ENCODE measurements around the gene PLPP6. TPM values are rescaled to one million over a fixed set of nuclear protein-coding genes. Genes with fewer than 3 reads are reported as not detected.

The PLPP6 gene
- total and polyA plus RNA-seq, 2 donors (not counting 3 experiments of a cell fraction or from before 2014, with no cell fraction given) = 6.3 to 6.4 TPM

GRCh38 chr9:4615778-4616177 is 46.3 kb upstream of the PLPP6 start:
- TF ChIP-seq JUN (IDR thresholded peaks at IDR 0.05; ENCODE audit: borderline replicate concordance, insufficient read depth, insufficient read length, low read depth) (no peak), MAX (IDR thresholded peaks at IDR 0.05; ENCODE audit: insufficient read depth, insufficient read length) (no peak), MYC (IDR thresholded peaks at IDR 0.05; ENCODE audit: low read depth, low read length) (no peak), CTCF (IDR thresholded peaks at IDR 0.05; ENCODE audit: extremely low read depth in 1 of 2, insufficient read depth in 1 of 2, low read depth in 1 of 2, low read length in 2 of 2) (no peak), FOS (IDR thresholded peaks at IDR 0.05; ENCODE audit: borderline replicate concordance, insufficient read depth, low read length) (no peak), POLR2A (IDR thresholded peaks at IDR 0.05; ENCODE audit: low read depth, low read length) (no peak)
- no peaks in the 10 kb centered on the region for H3K9me1 ChIP-seq (replicated peaks; ENCODE audit: control insufficient read depth, extremely low read depth, insufficient read depth, low read length)
- intact Hi-C loops (cut with micrococcal nuclease) = no loop called here
- peaks cover 0 to 1% of the 10 kb centered on the region in 2 experiments for H3K27me3 ChIP-seq (ENCODE audit: control insufficient read depth in 2 of 2, insufficient read depth in 2 of 2, low read length in 2 of 2)
- dilution Hi-C loops (cut with MboI; ENCODE audit: extremely low pct_ligation_motif_present, low sequenced_read_pairs) = no loop called here
- no peaks in the 10 kb centered on the region for H3K36me3 ChIP-seq (ENCODE audit: control insufficient read depth in 2 of 2, extremely low read depth in 1 of 2, insufficient read depth in 2 of 2, low read length in 2 of 2)
- H3K79me2 ChIP-seq (ENCODE audit: control insufficient read depth, insufficient read depth, low read length) = no peaks in the 10 kb centered on the region
- H4K20me1 ChIP-seq (replicated peaks; ENCODE audit: control insufficient read depth, extremely low read depth, insufficient read depth, low read length) = no peaks in the 10 kb centered on the region
- H3K4me2 ChIP-seq (ENCODE audit: insufficient read depth, low read length) = no peak overlapping the region
- H3K4me1 ChIP-seq (ENCODE audit: control insufficient read depth, extremely low read depth, insufficient read depth, low read length) = peaks cover 4% of the 10 kb centered on the region
- no peak for FAIRE-seq
- H3K9ac ChIP-seq (replicated peaks; ENCODE audit: extremely low read depth, insufficient read depth, low read length) = no peak overlapping the region
- no peak for DNase-seq (ENCODE audit: low read depth, low spot score)
- no TSS peak for BruUV-seq (replicated peaks)
- no peak overlapping the region for H3K27ac ChIP-seq (ENCODE audit: insufficient read depth, low read depth, low read length)
- H3K4me3 ChIP-seq (replicated peaks in 1 of 3; ENCODE audit: insufficient read depth in 1 of 3, low read depth in 1 of 3, low read length in 3 of 3) = no peak overlapping the region
- H3K9me3 ChIP-seq (replicated peaks; ENCODE audit: control insufficient read depth, insufficient read depth, low read length) = no peaks in the 10 kb centered on the region
- ChIA-PET POLR2A (no interaction called here), CTCF (no interaction called here)
- H2AFZ ChIP-seq (ENCODE audit: low read depth, low read length) = no peak overlapping the region

GRCh38 chr9:4617752-4618151 is 44.3 kb upstream of the PLPP6 start:
- BruUV-seq (replicated peaks) = no TSS peak

More at GRCh38 chr9:4617752-4618151, 44.3 kb upstream of the PLPP6 start:
- H2AFZ ChIP-seq (ENCODE audit: low read depth, low read length) = no peak overlapping the region
- peaks cover 4% of the 10 kb centered on the region for H3K4me1 ChIP-seq (ENCODE audit: control insufficient read depth, extremely low read depth, insufficient read depth, low read length)
- ChIA-PET POLR2A (no interaction called here), CTCF (interaction anchor here (0.8 kb wide), 2 partner anchors 13 to 27 kb away, joined by 3 read pairs; no protein-coding TSS in a partner anchor)
- H3K36me3 ChIP-seq (ENCODE audit: control insufficient read depth in 2 of 2, extremely low read depth in 1 of 2, insufficient read depth in 2 of 2, low read length in 2 of 2) = no peaks in the 10 kb centered on the region
- FAIRE-seq = no peak
- peak; percentile 5 for DNase-seq (ENCODE audit: low read depth, low spot score)
- H3K9me1 ChIP-seq (replicated peaks; ENCODE audit: control insufficient read depth, extremely low read depth, insufficient read depth, low read length) = no peaks in the 10 kb centered on the region
- H3K79me2 ChIP-seq (ENCODE audit: control insufficient read depth, insufficient read depth, low read length) = no peaks in the 10 kb centered on the region
- H3K9ac ChIP-seq (replicated peaks; ENCODE audit: extremely low read depth, insufficient read depth, low read length) = no peak overlapping the region
- intact Hi-C loops (cut with micrococcal nuclease) = no loop called here
- no peak overlapping the region for H3K4me2 ChIP-seq (ENCODE audit: insufficient read depth, low read length)
- H3K27me3 ChIP-seq (ENCODE audit: control insufficient read depth in 2 of 2, insufficient read depth in 2 of 2, low read length in 2 of 2) = peaks cover 0 to 1% of the 10 kb centered on the region in 2 experiments
- TF ChIP-seq GATA2 (IDR thresholded peaks at IDR 0.05; ENCODE audit: insufficient read depth, insufficient read length, low read depth, low read length) (no peak), JUN (IDR thresholded peaks at IDR 0.05; ENCODE audit: borderline replicate concordance, insufficient read depth, insufficient read length, low read depth) (peak; percentile 33)
- dilution Hi-C loops (cut with MboI; ENCODE audit: extremely low pct_ligation_motif_present, low sequenced_read_pairs) = no loop called here
- no peaks in the 10 kb centered on the region for H4K20me1 ChIP-seq (replicated peaks; ENCODE audit: control insufficient read depth, extremely low read depth, insufficient read depth, low read length)
- H3K9me3 ChIP-seq (replicated peaks; ENCODE audit: control insufficient read depth, insufficient read depth, low read length) = no peaks in the 10 kb centered on the region
- H3K27ac ChIP-seq (ENCODE audit: insufficient read depth, low read depth, low read length) = no peak overlapping the region
- H3K4me3 ChIP-seq (replicated peaks in 1 of 3; ENCODE audit: insufficient read depth in 1 of 3, low read depth in 1 of 3, low read length in 3 of 3) = no peak overlapping the region
